GM12891 (cell line): Measurements from ENCODE around the gene DNAH7.

ENCODE experiments used
- DNase-seq: peaks from one replicate; pipeline ENCODE4 v3.0.0; 2011; ENCODE audit warnings: low spot score; ENCODE audit not compliant: insufficient read length
- FAIRE-seq: peaks from 2 replicates; lab custom pipeline; 2011; peaks lifted over from hg19 to GRCh38; lab: Jason Lieb, UNC
- PAX5 ChIP-seq: IDR thresholded peaks from 2 replicates; pipeline ENCODE4 v1.6.1; 2011; ENCODE audit warnings: low read length, moderate library complexity, mild to moderate bottlenecking; ENCODE audit not compliant: insufficient read depth, severe bottlenecking
- POLR2A ChIP-seq: IDR thresholded peaks from 2 replicates; pipeline ENCODE4 v1.6.1; 2011; ENCODE audit warnings: low read depth, low read length, control low read depth
- POLR2AphosphoS5 ChIP-seq: IDR thresholded peaks from 2 replicates; pipeline ENCODE4 v1.6.1; 2011; ENCODE audit warnings: low read depth, low read length, control low read depth
- POU2F2 ChIP-seq: IDR thresholded peaks from 2 replicates; pipeline ENCODE4 v1.6.1; 2011; ENCODE audit warnings: low read depth, mild to moderate bottlenecking, control low read depth, low read length, moderate library complexity
- SPI1 ChIP-seq: IDR thresholded peaks from 2 replicates; pipeline ENCODE4 v1.6.1; 2011; ENCODE audit warnings: low read depth, low read length, control low read depth
- TAF1 ChIP-seq: IDR thresholded peaks from 2 replicates; pipeline ENCODE4 v1.6.1; 2011; ENCODE audit warnings: low read depth, low read length, control low read depth

Gene DNAH7

GRCh38 chr2:195998070-195998469 lies 70.6 kb downstream of the DNAH7 start:
- no peak for TF ChIP-seq PAX5
- TF ChIP-seq POU2F2 = no peak
- TF ChIP-seq POLR2AphosphoS5 = no peak
- no peak for TF ChIP-seq TAF1
- no peak for TF ChIP-seq POLR2A
- TF ChIP-seq SPI1 = no peak
- FAIRE-seq = no peak
- no peak for DNase-seq

- TF ChIP-seq TAF1 = no peak
- TF ChIP-seq POLR2AphosphoS5 = no peak
- no peak for TF ChIP-seq SPI1
- TF ChIP-seq PAX5 = no peak
- TF ChIP-seq POU2F2 = no peak
- no peak for TF ChIP-seq POLR2A
- DNase-seq (no peak), FAIRE-seq (no peak)
Observed at GRCh38 chr2:195995499-195995898, 73.1 kb downstream of the DNAH7 start.

GRCh38 chr2:195993623-195994022 lies 75.0 kb downstream of the DNAH7 start:
- no peak for TF ChIP-seq POLR2A
- TF ChIP-seq TAF1 = no peak
- no peak for TF ChIP-seq PAX5
- no peak for TF ChIP-seq POLR2AphosphoS5
- no peak for TF ChIP-seq POU2F2
- TF ChIP-seq SPI1 = no peak
- no peak for FAIRE-seq
- no peak for DNase-seq

GRCh38 chr2:195985741-195986140 lies 82.9 kb downstream of the DNAH7 start:
- no peak for TF ChIP-seq POLR2AphosphoS5
- no peak for TF ChIP-seq TAF1
- TF ChIP-seq POLR2A = no peak
- TF ChIP-seq SPI1 = no peak
- no peak for TF ChIP-seq POU2F2
- TF ChIP-seq PAX5 = no peak
- no peak for DNase-seq
- no peak for FAIRE-seq

GRCh38 chr2:195984923-195985726 lies 83.5 kb downstream of the DNAH7 start:
- TF ChIP-seq TAF1 = no peak
- no peak for TF ChIP-seq POLR2A
- no peak for TF ChIP-seq POU2F2
- TF ChIP-seq SPI1 = no peak
- no peak for TF ChIP-seq PAX5
- TF ChIP-seq POLR2AphosphoS5 = no peak
- DNase-seq = no peak
- no peak for FAIRE-seq

GRCh38 chr2:195967336-195967735 lies 101.3 kb downstream of the DNAH7 start:
- DNase-seq (no peak), FAIRE-seq (no peak)
- TF ChIP-seq POLR2A (no peak), PAX5 (no peak), SPI1 (no peak), POU2F2 (no peak), POLR2AphosphoS5 (no peak), TAF1 (no peak)

- FAIRE-seq = peak; percentile 55
- TF ChIP-seq PAX5 (no peak), SPI1 (peak; percentile 77)
- DNase-seq = peak; percentile 6
Observed at GRCh38 chr2:195961873-195962272, 106.8 kb downstream of the DNAH7 start.

- FAIRE-seq (no peak), DNase-seq (no peak)
- TF ChIP-seq PAX5 (no peak), TAF1 (no peak), POU2F2 (no peak), POLR2AphosphoS5 (no peak), POLR2A (no peak), SPI1 (no peak)
Observed at GRCh38 chr2:195959341-195959740, 109.3 kb downstream of the DNAH7 start.

- no peak for FAIRE-seq
Observed at GRCh38 chr2:195956725-195957124, 111.9 kb downstream of the DNAH7 start.

GRCh38 chr2:195945056-195945455 lies 123.6 kb downstream of the DNAH7 start:
- no peak for TF ChIP-seq SPI1
- TF ChIP-seq POU2F2 = no peak
- no peak for TF ChIP-seq POLR2A
- no peak for TF ChIP-seq TAF1
- TF ChIP-seq PAX5 = no peak
- TF ChIP-seq POLR2AphosphoS5 = no peak

More at GRCh38 chr2:195956725-195957124, 111.9 kb downstream of the DNAH7 start:
- no peak for TF ChIP-seq PAX5
- no peak for TF ChIP-seq POLR2AphosphoS5
- TF ChIP-seq SPI1 = no peak
- no peak for TF ChIP-seq TAF1
- TF ChIP-seq POLR2A = no peak
- no peak for TF ChIP-seq POU2F2
- no peak for DNase-seq

More at GRCh38 chr2:195945056-195945455, 123.6 kb downstream of the DNAH7 start:
- DNase-seq (no peak), FAIRE-seq (no peak)
